IMR-90 (cell line): ENCODE results near the gene RNF146. TPM values are rescaled to one million over a fixed set of nuclear protein-coding genes. Genes with fewer than 3 reads are reported as not detected.
"Not testable (repeated sequence)": the region's sequence is repeated elsewhere in the genome, so short reads cannot be mapped to it uniquely, and the experiment has no call there.

Experiments used
- ATAC-seq: fragments of 200-7000 bp; cut with Tn5 transposase; 2 replicates; pipeline ENCODE4 v1.9.1; 2020; ENCODE audit warnings: low read depth, mild to moderate bottlenecking, moderate library complexity
- BruUV-seq: library from RNA; stranded (reverse); fragments of 400-500 nt; replicated peaks from 2 replicates; lab custom pipeline; 2021; lab: Mats Ljungman, UMichigan
- CTCF ChIA-PET: fragments of 300-600 bp; formaldehyde crosslinking; extraction: SDS; loops from one replicate; lab custom pipeline; 2021; ENCODE audit warnings: antibody characterized with exemption; lab: Yijun Ruan, JAX
- POLR2A ChIA-PET: fragments of 300-600 bp; sonication (Branson Sonifier 250); formaldehyde crosslinking; loops from one replicate; lab custom pipeline; 2022; ENCODE audit warnings: antibody characterized with exemption; ENCODE audit not compliant: unreplicated experiment; lab: Charles Lee
- DNase-seq: peaks from one replicate; pipeline ENCODE4 v3.0.0; 2013
- H2AFZ ChIP-seq: replicated peaks from 2 replicates; pipeline ENCODE3; 2013; ENCODE audit warnings: low read length, mild to moderate bottlenecking; ENCODE audit not compliant: poor library complexity
- H2AK5ac ChIP-seq: 2 replicates; pipeline ENCODE4 v1.6.1; 2013; ENCODE audit warnings: low read depth, low read length, inconsistent platforms
- H2AK9ac ChIP-seq: replicated peaks from 2 replicates; pipeline ENCODE3; 2013; ENCODE audit warnings: mild to moderate bottlenecking, low read depth, low read length, moderate library complexity; ENCODE audit not compliant: poor library complexity
- H2BK120ac ChIP-seq: 2 replicates; pipeline ENCODE4 v1.6.1; 2013; ENCODE audit warnings: low read depth, low read length, inconsistent platforms
- H2BK15ac ChIP-seq: 3 replicates; pipeline ENCODE4 v1.6.1; 2013; ENCODE audit warnings: low read depth, low read length, inconsistent platforms
- H2BK20ac ChIP-seq: 2 replicates; pipeline ENCODE4 v1.6.1; 2013; ENCODE audit warnings: low read depth, mild to moderate bottlenecking, inconsistent platforms, low read length, moderate library complexity
- H2BK5ac ChIP-seq: 2 replicates; pipeline ENCODE4 v1.6.1; 2013; ENCODE audit warnings: mild to moderate bottlenecking, low read depth, low read length, inconsistent platforms; ENCODE audit not compliant: poor library complexity, severe bottlenecking
- H3K14ac ChIP-seq: replicated peaks from 2 replicates; pipeline ENCODE4 v1.6.1; 2013; ENCODE audit warnings: low read depth, low read length, inconsistent platforms
- H3K18ac ChIP-seq: 2 replicates; pipeline ENCODE4 v1.6.1; 2013; ENCODE audit warnings: low read depth, low read length, control low read depth
- H3K23ac ChIP-seq: 2 replicates; pipeline ENCODE4 v1.6.1; 2013; ENCODE audit warnings: low read depth, low read length, inconsistent platforms
- H3K27ac ChIP-seq: 2 replicates; pipeline ENCODE4 v1.5.1; 2013; ENCODE audit warnings: mild to moderate bottlenecking, control low read depth, low read length; ENCODE audit not compliant: insufficient read depth
- H3K27me3 ChIP-seq: 2 replicates; pipeline ENCODE4 v1.6.1; 2013; ENCODE audit warnings: low read length; ENCODE audit not compliant: control insufficient read depth, insufficient read depth
- H3K36me3 ChIP-seq: 2 replicates; pipeline ENCODE4 v1.6.1; 2013; ENCODE audit warnings: low read length, mixed read lengths; ENCODE audit not compliant: control insufficient read depth, insufficient read depth
- H3K4ac ChIP-seq: 2 replicates; pipeline ENCODE4 v1.6.1; 2013; ENCODE audit warnings: low read depth, low read length, inconsistent platforms
- H3K4me1 ChIP-seq: 2 replicates; pipeline ENCODE4 v1.6.1; 2013; ENCODE audit warnings: low read length, mixed read lengths; ENCODE audit not compliant: control insufficient read depth, insufficient read depth
- H3K4me2 ChIP-seq: 2 replicates; pipeline ENCODE4 v1.6.1; 2013; ENCODE audit warnings: low read depth, mild to moderate bottlenecking, control low read depth, low read length, moderate library complexity
- H3K4me3 ChIP-seq: 2 replicates; pipeline ENCODE4 v1.5.1; 2013; ENCODE audit warnings: low read depth, mild to moderate bottlenecking, control low read depth, low read length, moderate library complexity; ENCODE audit not compliant: insufficient read depth
- H3K56ac ChIP-seq: 2 replicates; pipeline ENCODE4 v1.6.1; 2013; ENCODE audit warnings: low read length, inconsistent platforms; ENCODE audit not compliant: insufficient read depth; ENCODE audit errors: extremely low read depth
- H3K79me1 ChIP-seq, 2 experiments: 2 replicates each; pipeline ENCODE4 v1.6.1; 2013; ENCODE audit warnings: low read length in 2 of 2, inconsistent platforms in 1 of 2, low read depth in 1 of 2
- H3K9ac ChIP-seq: 2 replicates; pipeline ENCODE4 v1.6.1; 2013; ENCODE audit warnings: low read depth, low read length, control low read depth
- H3K9me1 ChIP-seq: 2 replicates; pipeline ENCODE4 v1.6.1; 2013; ENCODE audit warnings: low read length, inconsistent platforms; ENCODE audit not compliant: insufficient read depth
- H3K9me3 ChIP-seq: 2 replicates; pipeline ENCODE4 v1.6.1; 2013; ENCODE audit warnings: low read length; ENCODE audit not compliant: control insufficient read depth, insufficient read depth
- H4K20me1 ChIP-seq: 2 replicates; pipeline ENCODE4 v1.6.1; 2013; ENCODE audit warnings: low read length, inconsistent platforms; ENCODE audit not compliant: insufficient read depth
- H4K5ac ChIP-seq: 2 replicates; pipeline ENCODE4 v1.6.1; 2013; ENCODE audit warnings: mild to moderate bottlenecking, low read depth, low read length, control low read depth
- H4K8ac ChIP-seq, 2 experiments: 2 replicates each; pipeline ENCODE4 v1.6.1; 2013; ENCODE audit warnings: low read depth in 2 of 2, low read length in 2 of 2, control low read depth in 1 of 2, inconsistent platforms in 1 of 2
- H4K91ac ChIP-seq: 2 replicates; pipeline ENCODE4 v1.6.1; 2013; ENCODE audit warnings: low read depth, low read length, inconsistent platforms; ENCODE audit not compliant: insufficient read depth
- FOS ChIP-seq: fragments of 150-350 bp; IDR thresholded peaks from 2 replicates; pipeline ENCODE4 v1.6.1; 2016; ENCODE audit warnings: low read depth, low read length
- RCOR1 ChIP-seq: IDR thresholded peaks from 2 replicates; pipeline ENCODE4 v1.6.1; 2012; ENCODE audit warnings: mild to moderate bottlenecking, low read length, improper control_type of control experiment; ENCODE audit not compliant: insufficient replicate concordance
- RFX5 ChIP-seq: IDR thresholded peaks from 2 replicates; pipeline ENCODE4 v1.8.0; 2012; ENCODE audit warnings: low read depth, mild to moderate bottlenecking, low read length, moderate library complexity
- WGBS, 2 experiments: methylation state at CpG; one replicate each; pipeline versions ENCODE4 v1.1.5 to v1.1.7; 2013; ENCODE audit warnings: missing lambda C conversion rate in 2 of 2; ENCODE audit not compliant: insufficient read length in 1 of 2; ENCODE audit errors: extremely low coverage in 2 of 2; 5-methylcytosine and 5-hydroxymethylcytosine counted together
- dilution Hi-C: fragments of 300-500 bp; cut with HindIII; formaldehyde crosslinking; loops from one replicate; pipeline ENCODE4 v1.14.3; 2018; ENCODE audit warnings: low sequenced_read_pairs; ENCODE audit not compliant: unreplicated experiment
- in situ Hi-C: fragments of 300-500 bp; cut with MboI; formaldehyde crosslinking; loops from 3 replicates; pipeline ENCODE4 v1.14.3; 2019; ENCODE audit warnings: low sequenced_read_pairs, inconsistent platforms, mixed read lengths
- intact Hi-C: fragments of 100-400 bp; cut with micrococcal nuclease; formaldehyde crosslinking; loops from 2 replicates; pipeline ENCODE4 v1.10.0; 2022
- polyA plus RNA-seq, 3 experiments: library from polyadenylated mRNA; depleted of rRNA; stranded (reverse); fragments of >200 nt; gene quantifications; 2 replicates each; pipeline ENCODE4 v1.2.3, GENCODE V29; 2012; ENCODE audit warnings: low replicate concordance in 1 of 3
- total RNA-seq: library from RNA; depleted of rRNA; stranded (reverse); fragments of >200 nt; gene quantifications from 2 replicates; pipeline ENCODE4 v1.2.3, GENCODE V29; 2012

RNF146 gene
- total and polyA plus RNA-seq, 2 of the 4 experiments (the other 2 are of a cell fraction) = 24.0 to 32.2 TPM

DNA sequence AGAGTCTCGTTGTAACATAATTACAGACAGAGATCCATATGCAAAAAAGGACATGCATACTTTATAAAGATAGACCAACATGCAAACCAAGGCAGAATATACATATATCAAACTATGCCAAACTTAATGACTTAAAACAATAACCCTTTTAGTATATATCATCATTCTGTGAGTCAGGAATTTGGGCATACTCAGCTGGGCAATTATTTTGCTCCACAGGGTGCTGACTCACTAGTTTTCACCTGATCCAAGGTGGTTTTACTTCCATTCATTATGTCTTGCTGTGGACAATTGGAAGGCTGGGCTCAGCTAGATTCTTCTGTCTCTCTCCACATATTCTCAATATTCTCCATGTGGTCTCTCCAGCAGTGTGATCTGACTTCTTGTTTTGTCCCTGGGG, 41.2 kb upstream of the RNF146 start:
- Histone ChIP-seq H4K5ac (no peak overlapping the region), H3K27ac (no peak overlapping the region), H3K36me3 (no peaks in the 10 kb centered on the region), H3K4me1 (no peaks in the 10 kb centered on the region), H4K8ac (no peak overlapping the region), H3K23ac (no peak overlapping the region), H3K18ac (no peak overlapping the region), H4K91ac (no peak overlapping the region), H2AK5ac (no peak overlapping the region), H3K9ac (no peak overlapping the region), H2BK15ac (no peak overlapping the region), H2AFZ (no peak overlapping the region), H2BK120ac (no peak overlapping the region), H3K9me3 (no peaks in the 10 kb centered on the region), H3K79me1 (no peaks in the 10 kb centered on the region), H3K4ac (no peak overlapping the region), H3K56ac (no peak overlapping the region), H3K4me3 (no peak overlapping the region), H3K14ac (no peak overlapping the region), H2BK20ac (no peak overlapping the region), H2AK9ac (no peak overlapping the region), H3K4me2 (no peak overlapping the region), H3K27me3 (no peaks in the 10 kb centered on the region), H2BK5ac (no peak overlapping the region), H4K20me1 (no peaks in the 10 kb centered on the region), H3K9me1 (no peaks in the 10 kb centered on the region)
- CTCF ChIA-PET = no interaction called here
- DNase-seq (no peak), ATAC-seq (no peak)
- POLR2A ChIA-PET = no interaction called here
- in situ Hi-C loops (no loop called here), intact Hi-C loops (no loop called here), dilution Hi-C loops (no loop called here)
- no CpG with 5 or more reads among the region's 1 CpG for WGBS, 2 experiments
- BruUV-seq = no TSS peak
- TF ChIP-seq RFX5 = no peak
- TF ChIP-seq FOS = no peak
- no peak for TF ChIP-seq RCOR1

DNA sequence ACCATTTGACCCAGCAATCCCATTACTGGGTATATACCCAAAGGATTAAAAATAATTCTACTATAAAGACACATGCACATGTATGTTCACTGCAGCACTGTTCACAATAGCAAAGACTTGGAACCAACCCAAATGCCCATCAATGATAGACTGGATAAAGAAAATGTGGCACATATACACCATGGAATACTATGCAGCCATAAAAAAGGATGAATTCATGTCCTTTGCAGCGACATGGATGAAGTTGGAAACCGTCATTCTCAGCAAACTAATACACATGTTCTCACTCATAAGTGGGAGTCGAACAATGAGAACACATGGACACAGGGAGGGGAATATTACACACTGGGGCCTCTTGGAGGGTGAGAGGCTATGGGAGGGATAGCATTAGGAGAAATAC, 32.8 kb upstream of the RNF146 start:
- H3K18ac ChIP-seq, H3K27me3 ChIP-seq, ATAC-seq, H3K9ac ChIP-seq, H2AK9ac ChIP-seq, H4K8ac ChIP-seq, H3K36me3 ChIP-seq, H3K14ac ChIP-seq, H2BK15ac ChIP-seq, BruUV-seq, H3K4me2 ChIP-seq, H4K5ac ChIP-seq, H4K20me1 ChIP-seq, H3K56ac ChIP-seq, H3K4me1 ChIP-seq, H3K79me1 ChIP-seq, intact Hi-C loops, H2BK20ac ChIP-seq, H3K4me3 ChIP-seq, H4K91ac ChIP-seq, dilution Hi-C loops, H3K4ac ChIP-seq, in situ Hi-C loops, H3K23ac ChIP-seq, CTCF ChIA-PET, POLR2A ChIA-PET, H3K9me1 ChIP-seq, H2AFZ ChIP-seq, H2BK120ac ChIP-seq, H2AK5ac ChIP-seq, H3K9me3 ChIP-seq, DNase-seq, H3K27ac ChIP-seq, H2BK5ac ChIP-seq: not testable (repeated sequence)
- WGBS, 2 experiments = no CpG with 5 or more reads among the region's 3 CpGs
